ENCODE data around the gene AHRR.

AHRR gene

DNA sequence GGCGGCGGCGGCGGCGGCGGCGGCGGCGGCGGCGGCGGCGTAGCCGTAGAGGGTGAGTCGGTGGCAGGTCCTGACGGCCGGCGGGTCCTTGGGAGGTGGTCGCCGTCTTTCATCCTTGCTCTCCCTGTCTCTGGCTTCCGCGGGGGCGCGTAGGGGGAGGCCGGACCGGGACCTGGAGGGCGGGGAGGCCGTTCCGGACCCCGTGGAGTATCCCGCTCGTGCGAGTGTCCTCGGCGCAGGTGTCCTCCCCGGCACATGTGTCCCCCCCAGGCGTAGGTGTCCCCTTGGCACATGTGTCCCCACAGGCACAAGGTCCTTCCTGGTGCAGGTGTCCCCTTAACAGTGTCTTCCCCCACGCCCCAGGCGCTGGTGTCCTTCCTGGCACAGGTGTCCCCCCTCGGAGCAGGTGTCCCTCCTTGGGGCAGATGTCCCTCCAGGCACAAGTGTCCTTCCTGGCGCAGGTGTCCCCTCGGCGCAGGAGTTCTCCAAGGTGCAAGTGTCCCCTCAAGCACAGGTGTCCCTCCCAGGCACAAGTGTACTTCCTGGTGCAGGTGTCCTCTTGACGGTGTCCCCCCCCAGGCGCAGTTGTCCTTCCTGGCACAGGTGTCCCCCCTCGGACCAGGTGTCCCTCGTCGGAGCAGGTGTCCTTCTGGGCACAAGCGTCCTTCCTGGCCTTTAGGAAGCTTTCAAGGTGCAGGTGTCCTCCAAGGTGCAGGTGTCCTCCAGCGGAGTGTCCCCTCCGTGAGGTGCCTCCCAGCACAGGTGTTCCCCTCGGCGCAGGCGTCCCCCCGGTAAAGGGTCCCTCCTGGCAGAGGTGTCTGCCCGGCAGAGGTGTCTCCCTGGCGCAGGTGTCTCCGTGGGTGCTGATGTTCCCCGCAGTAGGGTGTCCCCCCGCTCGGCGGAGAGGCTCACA is 122.0 kb downstream of the AHRR start:
- DNase-seq (ENCODE audit: low spot score): no peak

DNA sequence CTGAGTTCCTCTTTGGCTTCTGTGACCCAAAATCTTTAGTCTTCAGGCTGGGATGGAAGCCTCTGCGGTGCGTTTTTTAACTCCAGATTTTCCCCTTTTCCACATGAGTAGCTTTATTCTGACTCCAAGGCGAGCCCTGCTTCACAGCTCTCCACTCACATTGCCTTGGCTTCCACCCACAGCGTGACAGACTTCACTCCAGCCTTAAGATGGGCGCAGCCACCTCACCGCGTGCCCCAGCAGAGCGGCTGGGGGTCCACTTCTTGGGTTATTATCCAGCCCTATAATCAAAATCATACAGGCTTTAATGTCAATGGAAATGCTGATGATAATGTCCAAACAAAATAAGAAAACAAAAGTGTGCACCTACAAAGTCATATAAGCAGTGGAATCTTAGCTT is 122.7 kb downstream of the AHRR start:
- no peak for DNase-seq (ENCODE audit: low spot score)

DNA sequence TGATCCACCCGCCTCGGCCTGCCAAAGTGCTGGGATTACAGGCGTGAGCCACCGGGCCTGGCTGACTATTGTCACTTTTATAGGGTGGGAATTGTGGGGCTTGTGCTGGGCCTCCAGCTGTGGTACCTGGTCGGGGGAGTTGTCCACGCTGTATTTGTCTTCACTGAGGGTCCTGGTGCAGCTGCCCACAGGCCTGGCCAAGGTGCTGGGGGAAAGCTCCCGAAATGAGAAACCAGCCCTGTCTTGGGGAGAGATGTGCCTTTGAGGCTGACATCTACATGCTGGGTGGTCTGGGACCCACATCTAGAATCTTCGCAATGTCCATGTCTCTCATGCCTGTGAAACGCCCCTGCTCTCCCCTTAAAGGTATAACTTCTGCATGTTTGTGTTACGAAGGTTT is 124.1 kb downstream of the AHRR start:
- no peak for DNase-seq (ENCODE audit: low spot score)

DNA sequence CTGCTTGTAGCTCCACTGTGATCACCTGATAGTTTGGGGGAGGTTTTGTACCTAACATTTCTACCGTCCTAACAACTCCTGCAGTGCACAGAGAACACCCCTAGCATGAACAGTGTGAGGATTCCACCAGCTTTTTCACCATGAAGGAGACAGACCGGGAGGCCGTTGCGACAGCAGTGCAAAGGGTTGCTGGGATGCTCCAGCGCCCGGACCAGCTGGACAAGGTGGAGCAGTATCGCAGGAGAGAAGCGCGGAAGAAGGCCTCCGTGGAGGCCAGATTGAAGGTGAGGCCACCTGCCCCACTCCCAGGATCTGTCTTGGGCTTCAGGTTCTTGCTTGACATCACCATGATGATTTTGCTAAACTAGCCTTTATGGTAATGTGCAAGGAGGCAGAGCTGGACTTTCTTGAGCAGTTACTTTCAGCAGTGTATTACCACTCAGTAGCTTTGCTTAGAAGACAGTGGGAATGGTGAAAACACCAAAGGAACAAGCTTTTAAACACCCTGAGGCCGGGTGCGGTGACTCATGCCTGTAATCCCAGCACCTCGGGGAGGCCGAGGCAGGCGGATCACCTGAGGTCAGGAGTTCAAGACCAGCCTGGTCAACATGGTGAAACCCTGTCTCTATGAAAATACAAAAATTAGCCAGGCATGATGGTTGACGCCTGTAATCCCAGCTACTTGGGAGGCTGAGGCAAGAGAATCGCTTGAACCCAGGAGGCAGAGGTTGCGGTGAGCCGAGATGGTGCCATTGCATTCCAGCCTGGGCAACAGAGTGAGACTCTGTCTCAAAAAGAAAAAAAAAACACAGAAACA is 124.8 kb downstream of the AHRR start:
- DNase-seq (ENCODE audit: low spot score): no peak

DNA sequence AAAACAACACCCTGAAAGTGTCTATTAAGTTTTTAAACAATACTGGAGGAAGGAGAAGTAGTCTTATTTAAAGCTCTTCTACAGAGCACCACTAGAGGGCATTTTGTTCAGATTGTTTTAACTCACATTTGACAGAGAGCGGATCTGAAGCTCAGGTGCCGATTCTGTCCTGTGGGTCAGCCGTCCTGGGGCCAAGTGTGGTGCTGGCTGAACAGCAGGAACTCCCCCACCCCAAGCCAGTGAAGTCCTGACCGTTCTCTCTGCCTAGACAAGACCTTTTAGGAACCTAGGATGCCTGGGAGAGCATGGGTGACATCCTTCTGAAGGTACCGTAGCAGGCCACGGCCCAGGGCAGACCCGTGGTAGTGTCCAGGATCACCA is 125.4 kb downstream of the AHRR start:
- no peak for DNase-seq (ENCODE audit: low spot score)

DNA sequence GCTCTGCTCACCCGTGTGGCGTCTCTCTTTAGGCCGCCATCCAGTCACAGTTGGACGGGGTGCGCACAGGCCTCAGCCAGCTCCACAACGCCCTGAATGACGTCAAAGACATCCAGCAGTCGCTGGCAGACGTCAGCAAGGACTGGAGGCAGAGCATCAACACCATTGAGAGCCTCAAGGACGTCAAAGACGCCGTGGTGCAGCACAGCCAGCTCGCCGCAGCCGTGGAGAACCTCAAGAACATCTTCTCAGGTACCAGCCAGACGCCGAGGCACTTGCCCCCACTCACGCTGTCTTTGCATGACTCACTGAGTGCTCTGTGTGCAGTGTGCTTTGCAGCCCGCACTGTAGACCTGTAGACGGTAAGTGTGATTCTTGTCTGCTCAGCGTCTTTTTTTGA is 126.0 kb downstream of the AHRR start:
- no peak for DNase-seq (ENCODE audit: low spot score)

DNA sequence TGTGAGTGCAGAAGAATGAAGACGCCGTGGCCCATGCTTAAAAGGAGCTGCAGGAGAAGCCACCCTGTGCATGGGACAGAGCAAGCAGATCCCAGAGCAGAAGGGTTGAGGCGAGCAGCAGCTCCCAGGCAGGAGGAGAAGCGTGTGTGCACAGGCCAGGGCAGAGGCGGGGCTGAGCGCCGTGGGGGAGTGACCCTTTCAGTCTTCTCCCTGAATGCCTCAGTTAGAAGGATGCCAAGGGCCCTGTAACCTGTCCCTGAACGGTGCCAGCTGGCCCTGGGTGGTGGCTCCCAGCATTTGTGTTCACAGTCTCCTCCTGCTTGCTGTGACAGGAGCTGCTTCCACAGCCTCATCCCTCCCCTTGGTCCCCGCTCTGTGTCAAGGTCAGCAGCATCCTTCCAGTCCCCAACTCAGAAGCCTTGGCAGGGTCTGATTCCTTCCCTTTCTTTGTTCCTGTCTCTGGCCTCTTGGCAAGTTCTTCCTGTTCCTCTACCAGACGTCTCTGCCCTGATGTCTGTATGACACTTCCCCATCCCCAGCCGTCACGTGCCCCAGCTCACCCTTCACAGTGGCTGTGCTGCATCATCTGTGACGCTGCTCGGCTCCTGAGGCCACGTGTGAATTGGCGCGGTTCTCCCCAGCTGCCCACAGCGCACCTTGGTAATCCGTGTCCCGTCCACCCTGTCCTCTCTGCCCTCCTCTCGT is 126.7 kb downstream of the AHRR start:
- DNase-seq (ENCODE audit: low spot score): no peak

DNA sequence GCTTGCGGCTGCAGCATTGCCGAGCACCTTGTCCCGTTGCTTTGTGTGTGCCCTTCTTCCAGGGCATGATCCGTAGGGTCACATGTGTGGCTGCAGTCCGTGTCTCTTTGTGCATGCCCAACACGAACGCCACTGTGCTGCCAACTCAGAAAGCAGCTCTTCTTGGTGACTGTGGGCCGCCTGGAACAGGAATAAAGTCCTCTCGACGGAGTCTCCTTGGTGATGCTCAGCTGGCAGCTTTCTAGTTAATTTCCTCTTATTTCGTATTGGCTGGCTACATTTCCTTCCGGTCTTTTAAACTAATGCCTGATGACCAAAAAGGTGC is 127.2 kb downstream of the AHRR start:
- DNase-seq (ENCODE audit: low spot score): peak; percentile 39

DNA sequence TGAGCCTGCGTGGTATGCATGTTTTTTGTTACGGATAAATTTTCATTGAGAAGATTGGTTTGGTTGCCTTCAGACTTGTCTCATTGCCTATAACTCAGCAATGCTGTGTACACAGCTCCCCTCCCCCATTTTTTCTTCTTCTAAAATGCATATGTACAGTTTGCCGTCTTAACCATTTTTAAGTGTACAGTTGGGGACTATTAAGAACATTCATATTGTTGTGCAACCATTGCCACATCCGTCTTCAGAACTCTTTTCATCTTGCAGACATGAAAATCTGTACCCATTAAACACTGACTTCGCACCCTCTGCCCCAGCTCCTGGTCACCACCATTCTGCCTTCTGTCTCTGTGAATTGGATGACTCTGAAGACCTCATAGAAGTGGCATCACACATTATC is 127.6 kb downstream of the AHRR start:
- DNase-seq (ENCODE audit: low spot score): no peak

DNA sequence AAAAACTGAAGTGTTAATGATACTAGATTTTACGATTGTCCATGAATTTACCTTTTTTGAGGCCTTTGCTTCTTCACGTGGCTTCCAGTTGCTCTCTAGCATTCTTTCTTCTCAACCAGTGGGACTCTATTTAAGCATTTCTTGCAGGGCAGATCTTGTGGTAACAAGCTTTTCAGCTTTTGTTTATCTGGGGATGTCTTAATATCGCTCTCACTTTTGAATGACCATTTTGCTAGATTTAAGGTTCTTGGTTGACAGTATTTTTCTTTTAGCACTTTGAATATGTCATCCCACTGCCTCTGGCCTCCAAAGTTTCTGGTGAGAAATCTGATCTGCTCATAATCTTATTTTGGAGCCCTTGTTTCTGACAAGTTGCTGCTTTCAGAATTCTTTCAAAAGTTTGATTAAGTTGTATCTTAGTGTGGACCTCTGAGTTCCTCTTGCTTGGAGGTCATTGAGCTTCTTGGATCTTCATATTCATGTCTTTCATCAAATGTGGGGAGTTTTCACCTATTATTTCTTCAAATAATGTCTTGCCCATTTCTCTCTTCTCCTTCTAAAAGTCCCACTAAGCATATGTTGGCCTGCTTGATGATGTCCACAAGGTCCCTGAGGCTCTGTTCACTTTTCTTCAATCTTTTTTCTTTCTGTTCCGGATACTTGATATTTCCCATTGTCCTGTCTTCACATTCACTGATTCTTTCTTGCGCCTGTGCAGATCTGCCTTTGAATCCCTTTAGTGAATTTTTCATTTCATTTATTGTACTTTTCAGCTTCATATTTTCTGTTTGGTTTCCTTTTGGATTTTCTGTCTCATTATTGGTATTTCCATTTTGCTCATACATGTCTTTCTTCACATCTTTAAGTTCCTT is 130.3 kb downstream of the AHRR start:
- DNase-seq (ENCODE audit: low spot score): no peak

DNA sequence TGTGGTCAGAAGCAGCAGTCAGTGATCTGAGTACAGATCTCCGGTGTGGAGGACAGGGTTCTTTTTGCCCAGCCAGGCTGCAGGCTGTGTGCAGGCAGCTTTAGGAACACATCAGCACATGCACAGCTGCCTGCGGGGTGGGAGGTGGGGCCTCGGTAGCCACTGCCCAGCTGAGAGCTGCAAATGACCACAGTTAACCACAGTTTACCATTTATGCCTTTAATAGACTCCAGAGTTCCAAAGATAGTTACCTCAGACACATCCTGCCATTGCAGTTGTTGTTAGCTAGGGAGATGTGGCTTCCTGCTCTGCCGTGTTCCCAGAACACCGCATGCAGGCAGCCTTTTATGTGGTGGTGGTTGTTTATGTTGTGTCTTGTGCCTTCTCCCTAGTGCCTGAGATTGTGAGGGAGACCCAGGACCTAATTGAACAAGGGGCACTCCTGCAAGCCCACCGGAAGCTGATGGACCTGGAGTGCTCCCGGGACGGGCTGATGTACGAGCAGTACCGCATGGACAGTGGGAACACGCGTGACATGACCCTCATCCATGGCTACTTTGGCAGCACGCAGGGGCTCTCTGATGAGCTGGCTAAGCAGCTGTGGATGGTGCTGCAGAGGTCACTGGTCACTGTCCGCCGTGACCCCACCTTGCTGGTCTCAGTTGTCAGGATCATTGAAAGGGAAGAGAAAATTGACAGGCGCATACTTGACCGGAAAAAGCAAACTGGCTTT is 131.6 kb downstream of the AHRR start:
- no peak for DNase-seq (ENCODE audit: low spot score)

DNA sequence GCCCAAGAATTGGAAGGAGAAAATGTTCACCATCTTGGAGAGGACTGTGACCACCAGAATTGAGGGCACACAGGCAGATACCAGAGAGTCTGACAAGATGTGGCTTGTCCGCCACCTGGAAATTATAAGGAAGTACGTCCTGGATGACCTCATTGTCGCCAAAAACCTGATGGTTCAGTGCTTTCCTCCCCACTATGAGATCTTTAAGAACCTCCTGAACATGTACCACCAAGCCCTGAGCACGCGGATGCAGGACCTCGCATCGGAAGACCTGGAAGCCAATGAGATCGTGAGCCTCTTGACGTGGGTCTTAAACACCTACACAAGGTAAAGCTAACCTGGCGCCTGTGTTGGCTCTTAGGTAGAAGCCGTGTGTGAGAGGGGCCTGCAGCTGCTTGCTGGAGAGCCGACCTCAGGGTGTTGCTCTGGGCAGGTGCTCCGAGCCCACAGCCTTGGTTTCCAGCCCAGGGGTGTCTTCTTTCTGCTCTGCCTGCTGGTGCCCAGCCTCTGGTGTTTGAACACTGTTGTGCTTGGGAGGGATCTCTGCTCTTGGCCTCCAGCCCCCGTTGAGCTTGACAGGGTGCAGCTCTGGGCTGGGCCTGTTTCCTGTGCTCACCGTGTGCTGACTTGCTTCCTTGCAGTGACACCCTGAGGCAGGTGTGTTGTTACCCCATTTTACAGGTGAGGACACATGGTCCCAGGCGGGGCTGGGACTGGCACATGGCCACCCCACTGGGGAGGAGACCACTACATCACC is 132.4 kb downstream of the AHRR start:
- DNase-seq (ENCODE audit: low spot score): no peak

DNA sequence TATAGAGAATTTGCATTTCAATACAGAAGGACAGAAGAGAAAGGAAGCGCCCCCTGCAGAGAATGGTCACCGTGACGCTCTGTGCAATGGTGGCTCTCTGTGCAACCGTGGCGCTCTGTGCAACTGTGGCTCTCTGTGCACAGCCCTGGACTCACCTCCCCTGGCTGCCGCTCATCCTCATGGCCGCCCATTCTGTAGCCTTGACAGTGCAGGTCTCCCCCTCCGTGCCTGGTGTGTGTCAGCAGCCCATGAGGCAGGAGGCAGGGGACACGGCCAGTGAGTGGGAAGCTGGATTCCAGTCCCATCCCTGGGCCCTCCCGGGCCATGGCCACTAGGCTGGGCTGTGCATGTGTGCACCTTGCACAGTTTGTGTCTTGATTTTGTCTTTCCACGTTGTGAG is 133.4 kb downstream of the AHRR start:
- DNase-seq (ENCODE audit: low spot score): no peak

DNA sequence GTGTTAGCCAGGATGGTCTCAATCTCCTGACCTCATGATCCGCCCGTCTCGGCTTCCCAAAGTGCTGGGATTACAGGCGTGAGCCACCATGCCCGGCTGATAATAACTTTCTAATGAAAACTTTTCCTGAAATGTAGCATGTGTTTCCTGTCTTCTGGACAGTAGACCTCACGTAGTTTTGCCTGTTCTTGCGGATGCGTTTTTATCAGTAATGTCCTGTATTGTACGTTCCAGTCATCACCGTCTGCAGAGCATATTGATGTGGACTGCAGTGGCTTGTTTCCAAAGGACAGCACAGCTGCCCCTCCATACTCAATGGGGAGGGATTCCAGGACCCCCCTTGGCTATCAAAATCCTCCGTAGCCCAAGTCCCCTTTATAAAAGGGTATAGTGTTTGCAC is 134.3 kb downstream of the AHRR start:
- DNase-seq (ENCODE audit: low spot score): no peak

DNA sequence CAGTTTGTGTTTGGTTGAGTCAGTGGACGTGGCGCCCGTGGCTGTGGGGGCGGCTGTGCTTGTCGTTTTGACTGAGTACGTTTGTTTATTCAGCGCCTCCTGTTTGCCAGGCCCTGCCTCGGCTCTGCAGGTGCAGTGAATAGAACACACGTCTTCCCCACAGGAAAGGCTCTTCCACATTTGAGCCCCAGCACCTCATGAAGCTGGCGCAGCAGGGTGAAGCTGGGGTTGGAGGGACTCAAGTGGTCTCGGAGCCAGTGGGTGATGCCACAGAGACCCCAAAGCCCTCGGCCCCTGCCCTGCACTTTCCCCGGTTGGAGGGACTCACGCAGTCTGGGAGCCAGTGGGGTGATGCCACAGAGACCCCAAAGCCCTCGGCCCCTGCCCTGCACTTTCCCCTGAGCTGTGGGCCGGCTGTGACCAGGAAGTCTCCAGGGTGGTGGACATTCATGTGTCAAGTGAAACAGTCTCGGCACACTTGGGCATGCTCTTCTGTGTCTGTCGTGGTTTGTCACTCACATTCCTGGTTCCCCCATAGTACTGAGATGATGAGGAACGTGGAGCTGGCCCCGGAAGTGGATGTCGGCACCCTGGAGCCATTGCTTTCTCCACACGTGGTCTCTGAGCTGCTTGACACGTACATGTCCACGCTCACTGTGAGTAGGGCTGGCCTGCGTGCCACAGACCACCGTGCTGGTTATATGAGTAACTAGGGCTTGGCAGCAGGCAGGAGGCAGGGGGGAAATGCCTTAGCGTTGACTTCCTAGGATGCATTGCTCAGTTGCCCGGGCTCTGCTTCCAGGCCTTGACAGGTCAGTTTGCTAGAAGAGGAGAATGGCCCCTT is 135.1 kb downstream of the AHRR start:
- no peak for DNase-seq (ENCODE audit: low spot score)

DNA sequence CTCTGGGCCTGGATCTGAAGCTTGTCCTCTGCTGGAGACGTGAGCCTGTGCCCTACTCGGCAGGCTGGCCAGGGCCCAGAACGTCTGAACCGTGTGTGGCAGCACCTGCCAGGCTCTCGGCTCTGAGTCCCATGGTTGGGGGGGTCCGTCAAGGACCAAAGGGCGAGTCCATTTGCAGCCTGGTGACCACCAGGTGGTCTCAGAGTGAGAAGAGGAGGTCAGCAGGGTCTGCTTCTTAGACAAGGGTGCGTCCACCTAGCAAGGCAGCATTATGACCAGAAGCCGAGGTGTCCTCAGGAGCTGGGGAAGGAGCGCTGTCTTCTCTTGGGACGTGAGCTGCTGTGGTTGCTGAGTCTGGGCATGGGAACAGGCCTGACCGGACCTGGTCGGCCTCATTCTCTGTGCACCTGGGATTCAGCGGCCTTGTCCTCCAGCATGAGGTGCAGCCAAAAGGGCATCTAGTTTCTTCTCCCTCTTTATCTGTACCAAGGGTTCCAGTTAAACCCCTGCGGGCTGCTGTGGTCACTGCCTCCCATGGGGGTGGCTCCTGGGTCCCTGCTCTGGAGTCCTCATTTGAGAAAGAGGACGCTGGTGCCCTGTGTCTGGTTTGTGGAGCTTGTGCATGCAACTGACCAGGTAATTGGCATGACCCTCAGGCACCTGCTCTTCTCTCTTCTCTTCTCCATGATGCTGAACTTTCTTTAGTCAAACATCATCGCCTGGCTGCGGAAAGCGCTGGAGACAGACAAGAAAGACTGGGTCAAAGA is 135.9 kb downstream of the AHRR start:
- DNase-seq (ENCODE audit: low spot score): no peak

DNA sequence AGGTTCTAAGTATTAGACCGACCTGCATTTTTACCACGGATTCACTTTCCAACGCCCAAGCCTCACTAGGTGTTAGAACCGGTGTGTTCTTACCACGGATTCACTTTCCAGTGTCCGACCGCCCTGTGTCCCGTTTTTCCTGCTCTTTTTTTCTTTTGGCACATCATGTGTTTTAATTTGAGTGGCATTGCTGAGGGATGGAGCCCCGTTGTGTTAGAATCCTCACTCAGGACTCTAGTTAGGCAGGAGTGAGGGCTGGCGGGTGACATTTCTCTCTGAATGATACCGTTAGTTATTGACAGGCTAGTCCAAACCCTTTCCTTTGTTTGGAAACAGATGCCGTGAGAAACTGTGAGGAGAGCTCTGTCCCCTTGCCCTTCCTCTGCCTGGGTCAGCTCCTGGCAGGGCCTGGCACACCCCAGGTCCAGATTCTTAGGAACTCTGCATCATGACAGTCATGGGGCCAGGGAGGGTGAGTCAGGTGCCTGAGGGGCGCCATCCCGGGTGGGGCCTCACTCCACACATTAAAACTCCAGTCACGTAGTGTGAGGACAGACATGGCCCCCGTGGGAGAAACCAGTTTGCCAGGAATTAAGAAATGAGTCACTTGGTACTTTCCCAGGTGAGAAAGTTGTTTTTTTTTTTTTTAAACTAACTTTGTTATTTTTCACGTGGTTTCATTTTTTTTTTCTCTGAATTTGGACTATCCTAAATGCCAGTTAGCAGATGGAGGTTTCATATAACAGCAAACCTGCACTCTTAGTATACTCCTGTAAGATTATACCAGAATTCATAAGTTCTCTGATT is 137.2 kb downstream of the AHRR start:
- no peak for DNase-seq (ENCODE audit: low spot score)

Data from putamen (tissue), 1 donor.